ENCODE measurements around the gene TAF4.
A peak's percentile ranks its signal among the peaks of the same experiment; 100 is the strongest.
"Not testable (repeated sequence)": the region's sequence is repeated elsewhere in the genome, so short reads cannot be mapped to it uniquely, and the experiment has no call there.

TAF4 gene, protein sequence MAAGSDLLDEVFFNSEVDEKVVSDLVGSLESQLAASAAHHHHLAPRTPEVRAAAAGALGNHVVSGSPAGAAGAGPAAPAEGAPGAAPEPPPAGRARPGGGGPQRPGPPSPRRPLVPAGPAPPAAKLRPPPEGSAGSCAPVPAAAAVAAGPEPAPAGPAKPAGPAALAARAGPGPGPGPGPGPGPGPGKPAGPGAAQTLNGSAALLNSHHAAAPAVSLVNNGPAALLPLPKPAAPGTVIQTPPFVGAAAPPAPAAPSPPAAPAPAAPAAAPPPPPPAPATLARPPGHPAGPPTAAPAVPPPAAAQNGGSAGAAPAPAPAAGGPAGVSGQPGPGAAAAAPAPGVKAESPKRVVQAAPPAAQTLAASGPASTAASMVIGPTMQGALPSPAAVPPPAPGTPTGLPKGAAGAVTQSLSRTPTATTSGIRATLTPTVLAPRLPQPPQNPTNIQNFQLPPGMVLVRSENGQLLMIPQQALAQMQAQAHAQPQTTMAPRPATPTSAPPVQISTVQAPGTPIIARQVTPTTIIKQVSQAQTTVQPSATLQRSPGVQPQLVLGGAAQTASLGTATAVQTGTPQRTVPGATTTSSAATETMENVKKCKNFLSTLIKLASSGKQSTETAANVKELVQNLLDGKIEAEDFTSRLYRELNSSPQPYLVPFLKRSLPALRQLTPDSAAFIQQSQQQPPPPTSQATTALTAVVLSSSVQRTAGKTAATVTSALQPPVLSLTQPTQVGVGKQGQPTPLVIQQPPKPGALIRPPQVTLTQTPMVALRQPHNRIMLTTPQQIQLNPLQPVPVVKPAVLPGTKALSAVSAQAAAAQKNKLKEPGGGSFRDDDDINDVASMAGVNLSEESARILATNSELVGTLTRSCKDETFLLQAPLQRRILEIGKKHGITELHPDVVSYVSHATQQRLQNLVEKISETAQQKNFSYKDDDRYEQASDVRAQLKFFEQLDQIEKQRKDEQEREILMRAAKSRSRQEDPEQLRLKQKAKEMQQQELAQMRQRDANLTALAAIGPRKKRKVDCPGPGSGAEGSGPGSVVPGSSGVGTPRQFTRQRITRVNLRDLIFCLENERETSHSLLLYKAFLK

DNA sequence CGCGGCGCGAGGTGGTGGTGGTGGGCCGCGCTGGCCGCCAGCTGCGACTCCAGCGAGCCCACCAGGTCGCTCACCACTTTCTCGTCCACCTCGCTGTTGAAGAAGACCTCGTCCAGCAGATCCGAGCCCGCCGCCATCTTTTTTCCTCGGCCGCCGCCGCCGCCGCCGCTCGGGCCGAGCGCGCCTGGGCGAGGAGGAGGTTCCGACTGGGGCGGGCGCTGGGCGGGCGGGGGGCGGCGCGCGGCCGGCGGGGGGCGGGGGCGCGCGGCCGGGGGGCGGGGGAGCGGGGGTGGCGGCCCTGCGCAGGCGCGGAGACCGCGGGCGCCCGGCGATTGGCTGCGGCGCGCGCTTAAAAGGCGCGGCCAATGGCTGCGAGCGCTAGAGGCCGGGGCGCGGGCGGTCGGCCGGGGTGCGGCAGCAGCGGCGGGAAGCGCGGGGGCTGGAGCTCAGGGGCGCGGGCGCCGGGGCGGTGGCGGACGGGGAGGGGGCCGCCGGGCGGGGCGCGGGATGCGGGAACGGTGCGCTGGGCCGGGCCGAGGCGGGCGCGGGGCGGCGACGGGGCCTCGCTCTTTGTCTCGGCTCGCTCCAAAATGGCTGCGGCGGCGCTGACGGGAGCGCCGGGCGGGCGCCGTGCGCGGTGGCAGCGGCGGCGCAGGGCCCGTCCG, at the start of gene TAF4:
TAF4 (minus strand) TSS at position 208 of the 665 bp plus-strand sequence; CDS start at position 137, 71 bp downstream.
- peak; percentile 80 for DNase-seq

DNA sequence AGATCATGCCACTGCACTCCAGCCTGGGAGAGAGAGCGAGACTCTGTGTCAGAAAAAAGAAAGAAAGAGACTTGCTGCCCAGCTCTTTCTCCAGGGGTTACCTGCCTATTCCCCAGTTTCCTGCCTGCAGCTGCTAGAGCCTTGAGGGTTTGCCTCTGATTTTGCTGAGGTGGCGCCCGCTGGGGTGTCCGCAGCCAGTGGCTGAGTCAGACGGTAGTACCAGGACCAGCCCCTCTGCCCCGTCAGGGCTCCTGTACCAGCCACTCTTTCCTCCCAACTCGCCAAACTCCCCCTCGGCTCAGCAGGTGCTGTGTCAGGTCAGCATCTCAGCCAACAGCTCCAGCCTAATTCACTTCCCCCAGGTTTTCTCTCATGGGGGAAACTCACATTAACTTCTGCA, 49.2 kb upstream of the TAF4 start:
- no peak for DNase-seq

DNA sequence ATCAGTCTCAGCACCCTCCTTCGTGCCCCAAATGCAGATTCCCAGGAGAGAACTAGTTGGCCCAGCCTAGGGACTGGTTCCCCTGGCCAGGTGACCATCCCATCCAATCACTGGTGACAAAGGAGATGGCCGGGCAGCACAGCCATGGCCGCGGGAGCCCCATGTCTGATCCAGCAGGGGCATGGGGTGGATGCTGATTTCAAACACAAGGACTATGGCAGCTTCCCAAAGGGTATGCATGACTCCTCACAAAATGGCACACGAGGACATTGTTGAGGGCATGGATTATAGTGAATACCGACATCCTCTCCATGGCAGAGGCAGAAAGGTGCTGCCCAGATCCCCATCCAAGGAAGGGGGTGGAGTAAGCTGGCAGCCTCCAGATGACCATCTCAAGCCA, 46.7 kb upstream of the TAF4 start:
- no peak for DNase-seq

DNA sequence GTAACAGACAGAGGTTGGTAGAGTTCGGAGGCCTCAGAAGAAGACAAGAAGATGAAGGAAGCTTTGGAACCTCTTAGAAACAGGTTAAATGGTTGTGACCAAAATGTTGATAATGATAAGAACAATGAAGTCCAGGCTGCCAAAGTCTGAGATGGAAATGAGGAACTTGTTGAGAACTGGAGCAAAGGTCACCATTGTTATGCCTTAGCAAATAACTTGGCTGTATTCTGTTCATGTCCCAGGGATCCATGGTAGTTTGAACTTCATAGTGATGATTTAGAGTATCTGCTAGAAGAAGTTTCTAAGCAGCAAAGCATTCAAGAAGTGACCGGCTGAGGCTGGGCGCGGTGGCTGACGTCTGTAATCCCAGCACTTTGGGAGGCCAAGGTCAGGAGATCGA, 45.5 kb upstream of the TAF4 start:
- no peak for DNase-seq

DNA sequence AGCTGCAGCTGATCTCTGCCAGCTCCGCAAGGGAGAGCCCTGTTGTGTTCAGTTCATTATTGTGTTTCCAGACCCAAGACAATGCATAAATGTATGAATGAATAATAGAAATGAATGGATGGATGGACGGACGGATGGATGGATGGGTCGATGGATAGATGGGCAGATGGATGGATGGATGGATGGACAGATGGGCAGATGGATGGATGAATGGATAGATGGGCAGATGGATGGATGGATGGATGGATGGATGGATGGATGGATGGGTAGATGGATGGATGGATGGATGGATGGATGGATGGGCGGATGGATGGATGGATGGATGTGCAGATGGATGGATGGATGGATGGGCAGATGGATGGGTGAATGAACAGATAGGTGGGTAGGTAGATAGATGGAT, 39.9 kb upstream of the TAF4 start:
- DNase-seq = no peak

DNA sequence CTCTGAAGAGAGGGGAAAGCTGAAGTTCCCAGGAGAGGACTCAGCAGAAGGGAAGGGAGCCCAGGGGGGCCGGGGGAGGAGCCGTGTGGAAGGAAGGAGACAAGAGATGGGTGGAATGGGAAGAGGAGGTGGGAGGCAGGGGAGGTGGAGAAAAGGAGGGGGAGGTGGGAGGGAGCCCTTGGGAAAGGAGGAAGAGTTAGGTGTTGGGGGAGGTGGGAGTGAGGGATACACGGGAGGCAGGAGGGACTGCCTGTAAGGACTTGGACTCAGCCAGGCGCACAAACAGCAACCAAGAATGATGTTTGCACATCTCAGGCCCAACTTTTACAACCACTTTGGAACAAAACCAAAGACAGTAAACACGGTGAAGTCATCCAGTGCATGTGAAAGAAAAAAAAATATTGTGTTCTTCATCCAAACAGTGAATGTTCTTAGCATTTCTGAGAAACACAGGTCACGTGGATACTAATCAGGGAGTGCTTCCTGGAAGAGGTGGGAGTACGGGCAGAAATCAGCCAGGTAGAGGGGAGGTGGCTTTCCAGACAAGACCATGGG, 39.2 kb upstream of the TAF4 start:
- no peak for DNase-seq

DNA sequence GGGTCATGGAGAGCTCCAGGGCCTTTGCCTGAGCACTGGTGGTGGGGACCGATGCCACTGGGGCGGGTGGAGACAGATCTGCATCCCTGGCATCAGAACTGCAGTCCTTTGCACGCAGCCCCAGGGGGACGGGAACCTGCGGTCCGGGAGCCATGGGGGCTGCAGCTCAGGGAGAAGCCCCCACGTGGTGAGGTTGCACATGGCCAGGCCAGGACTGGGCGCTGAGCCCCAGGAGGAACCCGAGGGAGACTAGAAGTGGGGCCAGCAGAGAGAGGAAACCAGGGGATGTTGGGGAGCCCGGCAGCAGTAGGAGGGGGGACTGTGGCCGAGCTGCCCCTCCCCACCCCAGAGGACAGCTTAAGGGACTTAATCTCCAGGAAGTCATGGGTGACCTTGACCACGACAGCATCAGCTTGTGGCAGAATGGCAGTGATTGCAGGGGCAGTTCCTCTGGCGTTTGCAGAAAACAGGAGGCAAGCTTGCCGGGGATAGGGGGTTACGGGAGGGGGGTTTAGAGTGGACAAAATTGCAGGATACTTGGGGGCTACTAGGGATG, 38.6 kb upstream of the TAF4 start:
- no peak for DNase-seq

DNA sequence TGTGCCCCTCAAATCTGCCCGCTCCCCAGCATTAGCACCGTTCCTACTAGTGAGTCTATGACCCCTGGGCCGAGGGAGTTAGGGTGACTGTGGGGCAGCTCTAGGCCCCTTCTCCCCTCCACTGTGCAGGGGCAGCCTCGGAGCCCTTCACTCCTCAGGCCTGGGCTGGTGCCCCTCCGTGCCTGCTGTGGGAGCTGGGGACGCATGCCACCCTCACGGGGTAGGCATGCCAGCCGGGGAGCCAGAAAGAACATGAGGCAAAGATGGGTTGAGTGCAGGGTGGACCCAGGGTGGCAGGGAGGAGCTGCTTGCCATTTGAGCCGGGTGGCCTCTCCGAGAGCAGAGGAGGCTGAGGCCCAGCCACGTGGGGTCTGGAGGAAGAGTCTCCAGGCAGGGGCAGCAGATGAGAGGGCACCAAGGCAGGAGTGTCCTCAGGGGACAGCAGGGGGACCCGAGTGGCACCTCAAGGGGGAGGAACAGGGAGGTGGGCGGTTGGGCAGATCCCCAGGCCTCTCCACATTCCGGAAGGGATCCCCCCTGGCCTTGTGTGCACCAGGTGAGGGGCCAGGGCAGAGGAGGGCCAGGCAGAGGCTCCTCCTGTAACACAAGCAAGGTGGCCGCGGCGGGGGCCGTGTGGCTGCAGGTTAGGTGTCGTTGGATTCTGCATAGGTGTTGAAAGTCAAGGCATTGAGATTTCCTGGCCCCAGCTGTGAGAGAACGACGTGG, 38.0 kb upstream of the TAF4 start:
- DNase-seq = no peak

DNA sequence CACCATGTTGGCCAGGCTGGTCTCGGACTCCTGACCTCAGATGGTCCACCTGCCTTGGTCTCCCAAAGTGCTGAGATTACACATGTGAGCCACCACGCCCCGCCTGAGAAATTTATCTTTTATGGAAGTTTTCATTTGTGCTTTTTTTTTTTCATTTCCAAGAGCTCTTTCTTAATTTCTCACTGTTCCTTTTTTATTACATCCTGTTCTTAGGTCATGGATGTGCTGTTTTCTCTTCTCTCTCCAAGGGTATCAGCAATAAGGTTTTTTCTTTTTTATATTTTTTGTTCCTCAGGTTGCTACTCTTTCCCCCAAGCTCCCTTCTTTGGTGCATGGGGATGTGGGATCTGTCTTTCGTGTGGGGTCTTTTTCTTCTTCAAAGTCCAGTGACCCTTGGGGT, 35.4 kb upstream of the TAF4 start:
- DNase-seq = no peak

DNA sequence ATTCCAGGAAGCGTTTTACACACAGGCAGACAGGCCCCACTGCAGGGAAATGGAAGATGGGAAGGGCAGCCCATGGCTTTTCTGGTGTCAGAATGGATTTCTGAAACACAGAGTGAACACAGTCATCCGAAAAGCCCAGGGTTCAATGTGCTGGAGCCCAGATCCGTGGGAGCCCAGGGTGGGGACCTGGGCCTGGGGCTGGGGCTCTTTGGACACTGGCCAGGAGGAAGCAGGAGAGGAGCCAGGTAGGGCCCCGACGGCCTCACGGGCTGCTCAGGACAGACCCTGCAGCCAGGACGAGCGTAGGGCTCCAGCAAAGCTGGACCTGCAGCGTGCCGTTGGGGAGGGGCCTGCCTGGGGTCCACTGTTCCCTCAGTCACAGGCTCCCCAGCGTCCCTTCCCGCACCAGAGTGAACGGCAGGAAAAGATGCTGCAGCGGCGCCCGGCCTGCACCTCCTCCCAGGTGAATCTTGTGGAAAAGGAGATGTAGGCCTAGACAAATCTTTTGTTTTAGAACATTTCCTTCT, 32.3 kb upstream of the TAF4 start:
- no peak for DNase-seq

DNA sequence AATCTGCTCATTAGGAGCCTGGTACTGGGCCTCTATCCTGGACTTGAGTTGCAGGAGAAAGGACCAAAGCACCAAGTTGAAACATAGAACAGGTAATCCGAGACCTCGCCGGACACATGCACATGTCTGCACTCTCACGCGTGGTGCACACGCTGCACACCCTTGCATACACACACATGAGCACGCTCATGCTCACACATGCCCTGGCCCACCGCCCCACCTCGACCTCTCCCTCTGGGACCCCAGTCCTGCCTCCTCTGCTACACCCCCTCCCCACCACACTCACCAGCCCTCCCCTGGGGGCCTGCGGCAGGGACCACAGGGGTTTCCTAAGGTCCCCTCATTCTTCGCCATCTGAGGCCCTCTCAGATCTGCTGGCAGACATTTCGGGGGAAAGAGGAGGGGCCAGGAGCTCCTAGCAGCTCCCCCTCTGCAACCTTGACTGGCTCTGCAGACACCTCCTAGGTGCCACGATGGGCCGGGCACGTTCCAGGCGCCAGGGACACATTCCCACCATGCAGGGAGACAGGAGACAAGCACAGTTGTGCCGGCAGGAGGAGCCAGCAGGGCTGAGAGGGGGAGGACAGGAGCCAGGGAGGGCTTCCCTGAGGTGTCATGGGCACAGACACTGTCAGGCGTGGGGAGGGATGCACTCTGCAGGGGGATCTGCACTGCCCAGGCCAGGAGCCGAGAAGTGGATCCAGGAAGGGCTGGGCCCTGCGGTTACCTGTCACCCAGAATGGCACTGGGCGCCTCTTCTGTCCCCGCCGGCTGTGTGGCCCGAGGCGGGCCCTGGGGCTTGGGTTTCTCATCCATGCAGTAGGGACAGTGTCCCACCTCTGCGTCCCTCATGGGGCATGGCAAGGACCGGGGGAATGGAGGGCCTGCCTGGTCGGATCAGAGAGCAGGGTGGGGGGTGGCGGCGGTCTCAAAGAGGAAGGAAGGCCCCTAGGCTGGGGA, 31.0 kb upstream of the TAF4 start:
- DNase-seq = no peak

DNA sequence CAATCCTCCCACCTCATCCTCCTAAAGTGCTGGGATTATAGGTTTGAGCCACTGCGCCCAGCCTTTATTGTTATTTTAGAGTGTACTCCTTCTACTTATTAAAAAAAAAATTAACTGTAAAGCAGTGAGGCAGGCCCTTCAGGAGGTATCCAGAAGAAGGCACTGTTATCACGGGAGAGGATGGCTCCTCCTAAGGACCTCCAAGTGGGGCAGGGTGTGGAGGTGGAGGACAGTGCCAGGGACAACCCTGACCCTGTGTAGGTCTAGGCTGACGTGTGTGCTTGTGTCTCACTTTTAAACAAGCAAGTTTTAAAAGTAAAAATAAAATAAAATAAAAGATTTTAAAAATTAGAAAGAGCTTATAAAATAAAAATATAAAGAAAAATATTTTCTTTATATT, 23.7 kb upstream of the TAF4 start:
- no peak for DNase-seq

DNA sequence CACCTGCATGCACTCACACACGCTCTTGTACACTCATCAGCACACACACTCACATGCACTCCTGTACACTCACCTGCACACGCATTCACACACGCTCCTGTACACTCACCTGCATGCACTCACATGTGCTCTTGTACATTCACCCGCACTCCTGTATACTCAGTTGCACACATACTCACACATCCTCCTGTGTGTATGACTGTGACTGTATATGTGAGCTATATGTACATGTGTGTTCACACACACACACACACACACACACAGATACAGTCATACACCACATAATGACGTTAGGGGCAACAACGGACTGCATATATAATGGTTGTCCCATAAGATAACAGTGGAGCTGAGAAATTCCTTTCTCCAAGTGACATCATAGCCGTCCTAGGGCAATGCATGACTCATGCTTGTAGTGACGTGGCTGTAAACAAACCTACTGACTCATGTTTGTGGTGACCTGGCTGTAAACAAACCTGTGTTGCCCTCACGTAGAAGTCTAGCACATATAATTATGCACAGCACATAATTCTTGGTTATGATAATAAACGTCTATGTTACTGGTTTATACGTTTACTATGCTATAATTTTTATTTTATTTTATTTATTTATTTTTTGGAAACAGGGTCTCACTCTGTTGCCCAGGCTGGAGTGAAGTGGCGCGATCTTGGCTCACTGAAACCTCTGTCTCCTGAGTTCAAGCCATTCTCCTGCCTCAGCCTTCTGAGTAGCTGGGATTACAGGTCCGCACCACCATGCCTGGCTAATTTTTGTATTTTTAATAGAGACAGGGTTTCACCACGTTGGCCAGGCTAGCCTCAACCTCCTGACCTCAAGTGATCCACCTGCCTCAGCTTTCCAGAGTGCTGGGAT, 22.8 kb upstream of the TAF4 start:
- peak; percentile 7 for DNase-seq

DNA sequence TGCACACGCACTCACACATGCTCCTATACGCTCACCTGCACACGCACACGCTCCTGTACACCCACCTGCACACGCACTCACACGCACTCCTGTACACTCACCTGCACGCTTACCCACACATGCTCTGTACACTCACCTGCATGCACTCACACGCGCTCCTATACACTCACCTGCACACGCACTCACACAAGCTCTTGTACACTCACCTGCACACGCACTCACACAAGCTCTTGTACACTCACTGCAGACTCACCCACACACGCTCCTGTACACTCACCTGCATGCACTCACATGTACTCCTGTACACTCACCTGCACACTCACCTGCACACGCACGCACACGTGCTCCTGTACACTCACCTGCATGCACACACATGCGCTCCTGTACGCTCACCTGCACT, 22.0 kb upstream of the TAF4 start:
- DNase-seq = no peak

DNA sequence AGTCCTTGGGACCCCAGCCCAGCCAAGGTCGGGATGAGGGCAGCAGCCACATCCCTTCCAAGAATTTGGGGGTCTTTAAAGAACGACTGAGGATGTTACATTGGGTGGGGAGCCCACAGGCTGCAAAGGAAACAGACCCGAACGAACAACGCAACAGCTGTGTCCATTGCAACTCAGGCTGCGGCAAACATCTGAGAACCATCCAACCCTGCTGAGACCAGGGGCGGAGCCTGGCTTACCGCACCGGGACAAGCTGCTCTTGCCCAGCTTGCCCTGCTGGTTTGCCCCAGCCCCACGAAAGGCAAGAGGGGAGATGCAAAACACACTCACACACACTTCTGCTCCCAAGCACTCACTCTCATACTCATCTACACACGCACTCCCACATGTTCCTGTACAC, 21.5 kb upstream of the TAF4 start:
- no peak for DNase-seq

DNA sequence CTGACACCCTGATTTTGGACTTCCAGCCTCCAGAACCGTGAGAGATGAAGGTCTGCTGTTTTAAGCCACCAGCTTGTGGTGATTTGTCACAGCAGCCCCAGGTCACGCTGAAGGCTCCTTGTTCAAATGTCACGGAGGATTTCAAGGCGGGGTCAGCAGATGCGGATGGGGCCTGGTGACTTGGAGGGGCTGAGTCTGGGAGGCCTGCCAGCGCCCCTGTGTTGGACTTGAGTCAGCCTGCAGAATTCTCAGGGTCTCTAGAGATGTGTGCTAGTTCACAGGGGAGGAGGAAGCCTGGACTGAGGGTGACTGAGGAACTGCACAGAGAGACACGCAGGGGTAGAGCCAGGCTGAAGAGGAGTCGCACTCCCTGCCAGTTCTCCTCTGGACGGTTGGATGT, 19.5 kb upstream of the TAF4 start:
- DNase-seq = no peak

DNA sequence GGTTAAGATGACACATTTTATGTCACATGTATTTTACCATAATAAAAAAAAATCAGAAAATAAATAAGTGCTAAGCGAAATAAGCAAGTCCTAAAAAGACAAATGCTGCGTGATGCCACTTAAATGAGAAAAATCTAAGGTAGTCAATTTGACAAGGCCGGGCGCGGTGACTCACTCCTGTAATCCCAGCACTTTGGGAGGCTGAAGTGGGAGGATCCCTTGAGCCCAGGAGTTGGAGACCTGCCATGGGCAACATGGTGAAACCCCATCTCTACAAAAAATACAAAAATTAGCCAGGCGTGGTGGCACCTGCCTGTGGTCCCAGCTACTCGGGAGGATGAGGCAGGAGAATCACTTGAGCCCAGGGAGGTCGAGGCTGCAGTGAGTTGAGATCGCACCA, 18.5 kb upstream of the TAF4 start:
- DNase-seq = not testable (repeated sequence)

DNA sequence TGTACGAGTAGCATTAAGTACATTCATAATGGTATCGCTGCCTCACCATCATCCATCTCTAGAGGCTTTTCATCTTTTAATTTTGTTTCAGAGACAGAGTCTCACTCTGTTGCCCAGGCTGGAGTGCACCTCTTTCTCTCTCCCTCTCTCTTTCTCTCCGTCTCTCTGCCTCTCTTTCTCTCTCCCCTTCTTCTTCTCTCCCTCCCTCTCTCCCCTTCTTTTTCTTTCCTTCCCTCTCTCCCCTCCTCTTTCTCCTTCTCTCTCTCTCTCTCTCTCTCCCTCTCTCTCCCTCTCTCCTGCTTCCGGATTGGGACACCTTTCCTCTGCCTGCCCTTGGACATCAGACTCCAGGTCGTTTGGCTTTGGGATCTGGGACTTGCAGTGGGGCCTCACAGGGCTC, 17.6 kb upstream of the TAF4 start:
- no peak for DNase-seq

All from CD4-positive, alpha-beta T cell treated with Interleukin-6 for 4 hours (primary cell).